ENCODE measurements around the gene TMOD4.
"Not testable (repeated sequence)": the region's sequence is repeated elsewhere in the genome, so short reads cannot be mapped to it uniquely, and the experiment has no call there.

The TMOD4 gene

GRCh38 chr1:151175863-151176262 lies at the start of gene TMOD4:
TMOD4 (minus strand) TSS chr1:151175981; CDS start chr1:151174875, 1,106 bp downstream.
- DNase-seq = no peak

- no peak for DNase-seq
These were observed 46.3 kb upstream of the TMOD4 start for GRCh38 chr1:151222130-151222529.

- DNase-seq = no peak
These were observed 45.8 kb upstream of the TMOD4 start for GRCh38 chr1:151221616-151222015.

GRCh38 chr1:151213560-151213959 lies 37.8 kb upstream of the TMOD4 start:
- no peak for DNase-seq

GRCh38 chr1:151211972-151212705 lies 36.4 kb upstream of the TMOD4 start:
- no peak for DNase-seq

GRCh38 chr1:151210830-151211229 lies 35.0 kb upstream of the TMOD4 start:
- DNase-seq = no peak

- not testable (repeated sequence) for DNase-seq
These were observed 29.7 kb upstream of the TMOD4 start for GRCh38 chr1:151205381-151205965.

GRCh38 chr1:151199873-151200581 lies 24.2 kb upstream of the TMOD4 start:
- no peak for DNase-seq

GRCh38 chr1:151198254-151199127 lies 22.7 kb upstream of the TMOD4 start, which contains the start of gene PIP5K1A:
PIP5K1A (plus strand) TSS chr1:151198552; CDS start chr1:151198997, 445 bp downstream.
- DNase-seq = peak; percentile 93 to 98

- no peak for DNase-seq
These were observed 22.1 kb upstream of the TMOD4 start for GRCh38 chr1:151197863-151198253.

- DNase-seq = peak; percentile 75 to 82
These were observed 20.6 kb upstream of the TMOD4 start for GRCh38 chr1:151196292-151196800.

GRCh38 chr1:151194894-151195594 lies 19.3 kb upstream of the TMOD4 start:
- DNase-seq = not testable (repeated sequence)

GRCh38 chr1:151193856-151194255 lies 18.1 kb upstream of the TMOD4 start:
- no peak for DNase-seq

GRCh38 chr1:151193304-151193703 lies 17.5 kb upstream of the TMOD4 start:
- no peak for DNase-seq

- no peak for DNase-seq
These were observed 16.3 kb upstream of the TMOD4 start for GRCh38 chr1:151192047-151192446.

GRCh38 chr1:151189637-151190445 lies 14.1 kb upstream of the TMOD4 start, which contains the start of gene VPS72:
VPS72 (minus strand) TSS chr1:151190197; CDS start chr1:151190121, 76 bp downstream.
- DNase-seq = peak; percentile 83 to 91

- not testable (repeated sequence) for DNase-seq
These were observed 12.9 kb upstream of the TMOD4 start for GRCh38 chr1:151188667-151189066.

- DNase-seq = peak; percentile 89 to 93
These were observed 11.4 kb upstream of the TMOD4 start for GRCh38 chr1:151187205-151187604.

GRCh38 chr1:151184211-151184610 lies 8.4 kb upstream of the TMOD4 start:
- no peak for DNase-seq

GRCh38 chr1:151176514-151177045 lies 799 bp upstream of the TMOD4 start:
- DNase-seq = no peak
